NOMO-1 treated with DMSO at 0.1 percent for 48 hours (cell line): ENCODE measurements around the gene SHB.

Experiments used
- DNase-seq: peaks from one replicate; lab custom pipeline; 2025; ENCODE audit not compliant: unreplicated experiment; lab: John Stamatoyannopoulos, UW

Gene SHB

DNA sequence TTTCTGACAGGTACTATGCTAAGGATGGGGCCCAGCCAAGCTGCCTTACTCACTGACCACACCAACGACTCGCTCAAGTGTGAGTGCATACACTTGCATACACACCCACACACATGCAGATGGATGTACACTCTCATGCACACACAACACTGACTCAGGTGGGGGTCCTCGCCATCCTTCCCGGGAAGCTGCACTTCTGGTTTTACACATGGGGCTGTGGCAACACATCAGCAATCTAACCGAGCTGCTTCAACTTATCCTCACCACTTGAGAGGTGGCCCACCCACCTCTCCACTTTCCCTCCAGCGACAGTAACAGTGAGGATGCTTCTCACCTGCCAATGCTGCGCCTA lies 97.9 kb downstream of the SHB start:
- no peak for DNase-seq

DNA sequence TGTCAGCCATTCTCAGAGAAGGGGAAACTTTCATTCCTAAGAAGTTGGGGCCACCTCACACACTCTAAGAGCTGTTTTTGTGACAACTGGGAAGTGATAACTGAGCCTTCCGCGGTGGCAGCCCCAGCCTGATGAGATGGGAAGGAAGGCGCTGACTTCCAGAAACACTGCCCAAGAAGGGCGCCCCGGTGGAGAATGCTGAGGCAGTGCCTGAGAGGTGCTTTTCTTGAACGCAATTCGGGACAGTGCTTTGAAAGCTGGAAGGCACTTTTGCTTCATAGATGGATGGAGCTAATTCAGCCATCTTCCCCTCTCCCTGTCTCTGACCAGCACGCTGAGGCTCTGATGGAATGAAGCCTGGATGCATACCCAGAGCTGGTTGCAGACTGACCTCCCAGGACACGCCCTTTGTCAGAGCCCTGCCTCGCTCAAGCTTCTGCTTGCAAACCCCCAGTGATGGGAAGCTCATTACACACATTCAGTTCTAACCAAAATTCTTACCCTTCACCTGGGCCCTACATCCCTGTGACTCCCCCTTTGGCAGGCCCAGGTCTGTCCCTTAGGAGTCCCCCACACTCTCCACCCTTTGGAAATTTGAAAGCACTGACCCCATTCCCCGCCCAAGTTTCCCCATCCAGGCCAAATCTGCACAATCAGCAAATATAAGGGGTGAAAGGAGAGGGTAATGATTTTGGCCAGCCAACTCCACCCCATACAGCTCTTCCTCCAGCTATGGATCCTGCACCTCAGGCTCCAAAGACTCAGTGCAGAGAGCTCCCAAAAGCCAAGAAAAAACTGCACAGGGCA lies 98.5 kb downstream of the SHB start:
- DNase-seq: no peak

DNA sequence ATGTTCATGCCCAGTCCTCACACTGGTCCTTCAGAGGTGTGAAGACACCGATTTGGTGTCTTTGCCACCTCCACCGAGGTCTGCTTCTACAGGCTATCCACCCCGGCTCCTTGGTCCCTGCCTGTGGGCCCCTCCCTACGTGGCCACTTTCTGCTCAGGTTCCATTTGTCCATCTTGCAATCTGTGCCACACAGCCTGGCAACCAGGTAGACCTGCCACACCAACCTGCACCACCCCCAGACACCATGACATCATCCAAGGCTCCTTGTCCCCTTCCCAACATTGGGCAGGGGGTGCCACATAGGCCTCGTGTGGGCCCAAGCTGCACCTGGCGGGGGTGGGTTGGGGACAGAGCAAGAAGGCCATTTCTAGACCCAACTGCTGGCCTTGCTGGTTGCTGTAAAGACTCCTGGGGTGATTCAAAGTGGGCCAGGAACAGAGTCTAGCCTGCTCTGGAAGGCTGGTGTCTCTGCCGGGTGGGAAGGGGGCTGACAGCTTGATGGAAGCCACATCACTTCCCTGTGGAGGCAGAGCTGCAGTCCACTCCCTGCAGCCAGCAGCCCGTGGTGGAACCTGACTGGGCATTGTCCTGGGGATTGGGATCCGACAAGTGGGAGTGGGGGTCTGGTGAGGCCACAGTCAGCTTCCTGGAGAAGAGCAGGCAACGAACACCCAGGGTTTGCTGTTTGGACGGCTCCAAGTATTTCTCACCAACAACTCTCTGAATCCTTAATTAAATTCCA lies 99.3 kb downstream of the SHB start:
- DNase-seq: no peak

DNA sequence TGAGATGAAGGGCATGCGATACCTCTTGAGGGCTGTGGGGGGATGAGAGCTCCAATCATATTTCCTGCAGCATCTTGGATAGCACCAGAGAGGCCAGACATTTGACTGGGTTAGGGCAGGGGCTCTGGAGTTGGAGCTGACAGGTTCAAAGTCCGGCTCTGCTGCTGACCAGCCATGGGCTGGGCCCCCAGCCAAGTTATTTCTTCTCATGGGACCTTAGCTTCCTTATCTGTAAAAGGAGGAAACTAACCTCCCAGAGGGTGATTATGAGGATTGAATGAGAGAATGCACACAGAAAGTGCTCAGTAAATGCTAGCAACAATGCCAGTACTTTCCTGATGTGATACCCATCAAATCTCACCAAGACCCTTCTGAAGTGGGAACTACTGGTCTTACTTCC lies 99.9 kb downstream of the SHB start:
- DNase-seq: no peak

DNA sequence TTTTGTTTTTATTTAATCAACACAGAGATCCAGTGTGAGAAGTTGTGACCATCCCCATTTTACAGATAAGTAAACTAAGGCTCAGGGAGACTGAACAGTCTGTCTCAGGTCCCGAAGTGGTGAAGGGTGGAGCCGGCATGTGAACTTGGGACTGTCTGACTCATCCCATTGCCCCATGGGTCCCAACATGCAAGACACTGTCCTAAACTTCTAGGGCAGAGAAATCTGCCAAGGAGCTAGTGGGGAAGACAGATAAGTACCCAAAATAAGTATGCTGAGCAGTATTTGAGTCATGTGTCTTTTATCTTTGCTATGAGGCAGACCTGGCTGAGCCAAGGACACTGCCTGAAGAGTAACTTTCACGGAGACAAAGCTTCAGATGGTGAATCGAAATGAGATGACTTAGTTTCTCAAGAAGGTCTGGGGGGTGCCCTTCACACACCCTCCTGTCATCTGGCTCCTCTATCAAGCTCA lies 100.8 kb downstream of the SHB start:
- DNase-seq: peak; percentile 6

DNA sequence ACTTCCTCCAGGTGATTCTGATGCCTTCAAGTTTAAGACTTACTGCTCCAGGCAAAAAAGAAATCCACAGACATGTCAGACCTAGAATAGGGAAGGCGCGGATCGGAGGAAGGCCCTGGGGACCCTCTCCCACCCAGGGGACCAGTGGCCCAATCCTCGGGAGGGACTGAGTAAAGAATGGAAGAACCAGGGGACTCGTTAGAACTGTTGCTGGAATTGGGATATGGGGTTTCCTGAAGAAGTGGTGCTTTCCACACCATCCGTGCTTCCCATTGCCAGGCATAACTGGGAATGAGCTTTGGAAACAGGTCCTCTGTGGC lies 101.3 kb downstream of the SHB start:
- no peak for DNase-seq

DNA sequence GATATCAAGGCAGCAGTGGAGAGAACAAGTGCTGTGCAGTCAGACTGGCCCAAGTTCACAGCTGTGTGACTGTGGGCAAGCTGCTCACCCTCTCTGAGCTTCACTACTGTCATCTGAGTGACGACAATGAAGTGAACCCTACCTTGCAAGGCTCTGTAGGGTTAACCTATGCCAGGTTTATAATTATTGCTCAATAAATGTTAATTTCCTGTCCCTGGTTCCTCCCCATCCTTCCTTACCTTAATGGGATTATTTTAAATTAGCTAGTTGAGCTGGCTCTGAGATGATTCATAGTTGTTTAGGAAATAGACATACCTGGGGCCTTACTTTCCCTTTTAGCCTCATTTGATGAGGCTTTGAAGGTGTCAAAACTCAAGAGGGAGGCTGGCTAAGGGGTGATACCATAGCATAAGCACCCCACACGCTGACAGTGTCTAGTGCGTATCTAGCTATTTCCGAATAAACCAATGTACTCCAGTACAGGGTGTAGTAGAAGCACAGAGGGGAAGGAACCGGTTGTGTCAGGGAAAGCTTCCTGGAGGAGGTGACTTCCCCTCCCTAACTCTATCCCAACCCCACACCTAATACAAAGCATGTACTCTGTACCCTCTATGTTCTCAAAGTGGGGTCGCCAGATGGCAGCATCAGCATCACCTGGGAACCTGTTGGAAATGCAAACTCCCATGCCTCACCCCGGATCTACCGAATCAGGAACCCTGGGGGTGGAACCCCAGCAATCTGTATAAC lies 101.8 kb downstream of the SHB start:
- no peak for DNase-seq

DNA sequence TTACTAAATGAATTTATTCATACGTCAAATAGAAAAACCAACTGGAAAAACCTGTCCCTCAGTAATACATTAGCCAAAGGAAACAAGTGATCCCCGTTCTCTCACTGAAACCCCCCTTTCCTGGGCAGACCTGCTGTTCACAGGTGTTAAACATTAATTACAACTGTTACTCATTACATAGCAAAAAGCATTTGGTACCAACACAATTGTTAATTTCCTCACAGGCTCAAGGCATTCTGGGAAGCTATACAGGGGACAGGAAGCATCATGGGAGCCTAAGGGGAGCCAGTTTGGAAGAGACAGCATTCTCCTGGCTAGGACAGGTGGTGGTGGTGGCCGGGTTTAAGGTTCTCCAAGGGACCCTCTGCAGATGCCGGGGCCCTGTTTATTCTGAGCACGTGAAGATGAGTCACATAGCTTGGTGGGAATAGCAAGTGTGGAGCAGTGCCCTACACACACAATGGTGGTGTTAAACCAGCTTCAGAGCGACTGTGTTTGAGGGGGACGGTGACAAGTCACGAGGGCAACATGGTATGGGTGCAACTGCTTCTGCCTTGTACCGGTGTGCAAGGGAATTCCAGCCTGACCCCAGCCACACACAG lies 102.5 kb downstream of the SHB start:
- DNase-seq: no peak

DNA sequence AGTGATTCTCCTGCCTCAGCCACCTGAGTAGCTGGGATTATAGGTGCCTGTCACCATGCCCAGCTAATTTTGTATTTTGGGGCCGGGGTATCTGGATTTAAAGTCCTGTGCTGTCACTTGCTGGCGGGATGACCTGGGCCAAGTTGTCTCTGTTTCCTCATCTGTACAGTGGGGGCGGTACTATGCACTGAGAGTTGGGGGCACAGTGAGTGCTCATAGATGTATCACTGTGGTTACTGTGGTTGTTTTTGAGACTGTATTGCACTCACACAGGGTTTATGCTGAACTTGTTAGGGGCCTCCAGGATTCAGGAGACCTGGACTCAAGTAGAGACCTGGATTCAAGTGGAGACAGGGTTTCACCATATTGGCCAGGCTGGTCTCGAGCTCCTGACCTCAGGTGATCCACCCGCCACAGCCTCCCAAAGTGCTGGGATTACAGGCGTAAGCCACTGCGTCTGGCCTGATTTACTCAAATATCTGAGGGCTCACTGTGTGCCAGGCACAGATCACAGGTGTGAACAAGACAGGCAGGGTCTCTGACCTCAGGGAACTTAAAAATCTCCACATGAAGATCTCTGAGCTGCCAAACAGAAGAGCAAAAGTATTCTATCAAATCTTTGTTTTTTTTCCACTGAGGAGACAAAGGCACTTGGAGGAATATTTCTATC lies 103.2 kb downstream of the SHB start:
- DNase-seq: peak; percentile 0

DNA sequence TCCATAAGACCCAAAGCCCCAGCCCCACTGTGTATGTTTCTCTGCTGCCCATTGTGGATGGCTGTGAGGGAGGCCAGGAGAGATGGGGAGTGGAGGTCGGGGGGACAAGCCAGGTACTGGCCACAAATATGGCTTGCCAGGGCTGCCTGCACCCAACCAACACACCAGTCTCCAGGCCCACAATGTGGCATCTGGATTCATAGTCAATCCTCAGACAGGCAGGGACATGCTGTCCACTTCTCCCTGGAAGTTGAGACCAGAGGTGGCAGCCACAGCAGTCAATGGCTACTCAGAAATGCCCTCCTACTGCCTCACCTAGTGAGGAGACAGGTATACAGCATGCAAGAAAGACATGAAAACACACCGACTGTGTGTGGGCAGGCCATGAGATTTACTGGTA lies 103.9 kb downstream of the SHB start:
- DNase-seq: no peak

DNA sequence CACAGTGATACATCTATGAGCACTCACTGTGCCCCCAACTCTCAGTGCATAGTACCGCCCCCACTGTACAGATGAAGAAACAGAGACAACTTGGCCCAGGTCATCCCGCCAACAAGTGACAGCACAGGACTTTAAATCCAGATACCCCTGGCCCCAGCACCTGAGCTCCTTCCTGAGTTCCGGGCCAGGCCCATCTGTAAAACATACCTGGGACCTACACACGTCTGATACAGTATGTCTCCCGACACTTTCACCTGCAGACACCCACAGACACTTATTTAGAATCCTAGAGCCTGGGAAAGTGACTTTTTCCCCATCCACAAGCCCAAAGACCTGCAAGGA lies 104.3 kb downstream of the SHB start:
- DNase-seq: no peak

DNA sequence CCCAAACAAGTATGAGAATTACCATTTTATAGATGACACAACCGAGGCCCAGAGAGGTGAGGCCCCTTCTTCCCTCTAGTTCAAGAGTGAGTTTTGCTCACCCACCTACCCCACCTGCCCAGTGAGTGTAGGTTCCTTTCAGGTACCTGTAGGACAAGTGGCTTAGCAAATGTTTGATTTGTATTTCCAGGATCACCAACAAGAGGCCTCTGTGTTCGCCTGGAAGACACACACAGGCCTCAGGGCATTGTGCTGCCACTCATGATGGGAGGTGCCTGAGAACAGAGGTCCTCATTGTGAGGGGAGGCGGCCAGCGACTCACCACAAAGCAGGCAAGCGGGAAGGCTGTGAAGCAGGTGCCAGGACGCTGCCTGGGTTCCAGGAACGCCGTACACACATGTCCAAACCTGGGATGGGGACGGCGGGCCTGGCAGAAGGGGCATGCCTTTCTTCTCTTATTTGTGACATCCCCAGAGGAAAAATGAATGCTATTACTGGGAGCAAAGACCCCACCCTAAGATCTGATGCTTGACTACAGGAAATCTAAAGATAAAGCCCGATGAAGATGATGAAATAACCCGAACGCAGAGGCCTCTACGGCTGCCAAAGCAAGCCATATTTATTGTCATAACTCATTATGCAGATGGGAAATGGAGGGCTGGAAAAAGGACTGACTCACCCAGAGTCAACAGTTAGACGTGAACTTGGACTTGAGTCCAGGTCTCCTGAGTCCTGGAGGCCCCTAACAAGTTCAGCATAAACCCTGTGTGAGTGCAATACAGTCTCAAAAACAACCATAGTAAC lies 104.9 kb downstream of the SHB start:
- DNase-seq: peak; percentile 55

DNA sequence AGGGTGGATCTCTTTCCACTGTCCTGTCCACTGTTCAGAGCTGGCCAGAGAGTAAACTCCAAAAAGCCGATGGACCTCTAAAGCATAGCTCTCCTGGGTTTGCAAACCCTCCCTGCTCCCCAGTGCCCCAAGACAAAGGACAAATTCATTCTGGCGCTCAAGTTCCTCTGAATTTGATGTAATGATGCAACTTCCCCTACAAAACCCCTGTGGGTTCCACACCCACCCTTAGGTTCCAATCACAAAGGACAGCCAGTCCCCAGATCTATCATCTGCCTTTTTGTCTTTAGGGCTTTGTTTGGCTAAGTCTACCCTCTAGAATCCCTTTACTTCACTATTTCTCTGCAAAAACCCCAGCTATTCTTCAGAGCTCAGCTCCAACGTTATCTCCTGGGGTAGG lies 107.7 kb downstream of the SHB start:
- DNase-seq: peak; percentile 60

DNA sequence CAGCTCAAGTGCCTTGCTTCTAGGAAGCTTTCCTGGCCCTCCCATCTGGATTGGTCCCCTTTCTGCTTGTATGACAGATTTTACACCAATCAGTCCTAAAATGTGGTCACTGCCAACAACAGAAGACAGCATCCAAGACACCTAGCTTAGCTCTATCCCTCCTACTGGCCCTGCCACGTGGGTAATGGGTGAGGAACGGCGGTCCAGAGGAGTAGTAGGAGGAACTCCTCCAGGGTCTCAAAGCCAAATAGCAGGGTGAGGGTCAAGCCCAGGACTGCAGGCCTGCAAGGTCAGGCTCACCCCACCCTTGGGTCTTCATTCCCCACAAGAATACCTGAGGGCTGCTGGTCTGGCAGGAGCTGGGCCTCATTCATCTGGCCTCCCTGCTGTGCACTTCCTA lies 108.4 kb downstream of the SHB start:
- DNase-seq: no peak

DNA sequence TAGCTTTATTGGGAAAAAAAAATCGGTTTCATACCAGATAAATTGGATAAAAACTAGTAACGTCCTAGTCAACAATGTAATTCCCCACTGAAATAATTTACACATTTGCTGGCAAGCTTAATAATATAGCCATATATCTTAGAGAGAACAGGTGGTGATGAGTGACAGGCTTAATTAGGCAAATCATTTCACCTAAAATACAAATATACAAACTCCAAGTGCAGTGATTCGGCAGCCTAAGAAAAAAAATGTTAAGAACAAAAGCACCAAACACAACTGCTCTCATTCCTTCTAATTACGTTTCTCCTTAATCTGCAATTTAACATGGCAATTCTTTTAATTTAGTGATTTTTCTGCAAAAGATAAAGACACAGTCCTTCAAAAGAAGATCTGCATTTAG lies 109.1 kb downstream of the SHB start:
- no peak for DNase-seq

DNA sequence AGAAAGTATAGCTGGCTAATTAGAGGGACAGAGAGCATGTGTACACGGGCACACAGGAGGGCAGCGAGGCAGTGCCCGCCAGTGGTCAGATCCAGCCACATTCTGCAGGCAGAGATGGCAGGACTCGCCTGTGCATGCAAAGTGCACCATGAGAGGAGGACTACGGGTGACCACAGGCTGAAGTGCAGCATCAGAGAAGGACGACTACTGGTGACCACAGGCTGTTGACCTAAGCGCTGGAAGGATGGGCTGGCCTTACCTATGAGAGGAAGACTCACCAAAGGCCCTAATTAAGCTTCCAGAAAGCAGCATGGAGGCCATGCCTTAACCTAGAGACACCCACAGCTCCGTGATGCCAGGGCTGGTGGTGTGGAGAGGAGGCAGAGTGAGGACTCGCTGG lies 110.9 kb downstream of the SHB start:
- DNase-seq: no peak

DNA sequence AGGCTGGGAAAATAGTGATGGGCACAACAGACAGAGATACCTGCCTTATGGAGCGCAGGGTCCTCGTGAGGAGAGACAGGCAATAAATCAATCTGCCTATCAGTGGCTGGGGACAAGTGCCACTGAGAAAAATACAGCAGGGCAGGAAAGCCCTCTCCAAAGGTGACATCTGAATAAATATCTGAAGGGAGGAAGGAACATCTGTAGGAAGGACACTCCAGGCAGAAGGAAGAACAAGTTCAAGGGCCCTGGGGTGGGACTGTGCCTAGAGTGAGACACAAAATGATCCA lies 111.4 kb downstream of the SHB start:
- no peak for DNase-seq

DNA sequence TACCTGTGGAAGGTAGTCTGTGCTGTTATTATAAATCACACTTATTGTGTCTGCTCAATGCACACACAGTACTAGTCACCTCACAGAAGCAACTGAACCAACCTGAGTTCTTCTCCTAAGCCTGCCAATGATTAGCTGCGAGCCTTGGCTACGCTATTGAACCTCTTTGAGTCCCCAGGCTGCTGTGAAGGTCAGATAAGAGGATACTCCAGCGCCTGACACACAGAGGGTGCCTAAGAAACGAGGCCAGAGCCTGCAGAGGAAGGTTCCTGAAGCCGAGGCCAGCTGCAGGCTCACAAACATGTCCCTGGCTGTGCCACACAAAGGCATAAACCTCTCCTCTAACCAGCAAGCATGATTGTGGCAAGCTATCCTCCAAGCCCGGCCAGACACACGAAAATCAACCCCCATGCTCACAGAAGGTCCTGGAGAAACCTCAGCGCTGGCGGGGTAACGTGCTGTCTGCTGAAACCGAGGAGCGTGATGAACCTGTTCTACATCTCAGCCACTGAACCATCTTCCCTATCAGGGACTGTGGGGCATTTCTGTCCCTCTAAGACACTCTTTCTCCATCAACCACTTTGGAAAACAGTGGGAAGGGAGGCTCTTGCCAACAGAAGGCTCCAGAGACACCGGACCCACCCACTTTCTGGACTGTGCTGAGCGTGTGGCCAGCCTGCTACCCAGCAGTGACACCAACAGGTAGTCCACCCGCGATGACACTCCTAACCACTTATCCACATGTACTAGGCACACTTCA lies 111.9 kb downstream of the SHB start:
- DNase-seq: no peak

DNA sequence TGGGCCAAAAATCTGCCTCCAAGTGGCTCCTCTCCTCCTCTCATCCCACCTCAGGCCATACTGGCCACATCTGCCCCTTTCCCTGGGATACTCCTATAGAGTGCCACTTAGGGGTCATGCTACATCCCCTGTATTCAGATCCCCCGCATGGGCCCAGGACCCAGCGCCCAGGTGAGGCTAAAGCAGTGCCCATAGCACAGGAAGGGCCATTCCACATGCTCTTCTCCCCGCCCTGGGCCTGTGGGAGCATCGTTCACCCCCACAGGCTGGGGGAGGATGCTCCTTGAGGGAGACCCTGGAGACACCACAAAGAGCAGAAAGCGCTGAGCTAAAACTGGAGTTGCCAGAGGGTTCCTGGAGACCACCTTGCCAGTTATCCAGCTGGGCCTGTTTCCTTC lies 112.6 kb downstream of the SHB start:
- DNase-seq: no peak
